PC-9 (cell line): ENCODE measurements around the gene PHC2. TPM values are rescaled to one million over a fixed set of nuclear protein-coding genes. Genes with fewer than 3 reads are reported as not detected.

Experiments
- BruUV-seq: library from RNA; stranded (reverse); fragments of 400-500 nt; replicated peaks from 2 replicates; lab custom pipeline; 2021; lab: Mats Ljungman, UMichigan
- CTCF ChIA-PET: fragments of 300-600 bp; sonication (Branson Sonifier 250); formaldehyde crosslinking; loops from one replicate; lab custom pipeline; 2022; ENCODE audit warnings: antibody characterized with exemption; lab: Charles Lee
- POLR2A ChIA-PET: fragments of 300-600 bp; sonication (Branson Sonifier 250); formaldehyde crosslinking; loops from one replicate; lab custom pipeline; 2022; ENCODE audit warnings: antibody characterized with exemption; ENCODE audit not compliant: unreplicated experiment; lab: Charles Lee
- DNase-seq, 2 experiments: peaks; one replicate each; pipeline versions ENCODE4 v3.0.0 to v3.0.0-alpha.2; 2015 to 2022; ENCODE audit warnings: mixed read lengths in 1 of 2
- H2AFZ ChIP-seq: fragments of 200-600 bp; sonication (generic); 2 replicates; pipeline ENCODE4 v1.8.1; 2017; ENCODE audit warnings: antibody characterized with exemption
- H3F3A ChIP-seq: fragments of 200-600 bp; sonication (generic); 2 replicates; pipeline ENCODE4 v1.8.1; 2017; ENCODE audit warnings: antibody characterized with exemption, mild to moderate bottlenecking, low read depth; ENCODE audit not compliant: insufficient read depth
- H3K27ac ChIP-seq: fragments of 200-600 bp; sonication (generic); 2 replicates; pipeline ENCODE4 v1.6.1; 2016; ENCODE audit warnings: mixed run types
- H3K27me3 ChIP-seq: fragments of 200-600 bp; sonication (generic); 2 replicates; pipeline ENCODE4 v1.6.1; 2016; ENCODE audit warnings: low read depth, mixed run types; ENCODE audit not compliant: insufficient read depth
- H3K36me3 ChIP-seq: fragments of 200-600 bp; sonication (generic); 2 replicates; pipeline ENCODE4 v1.6.1; 2016; ENCODE audit warnings: low read depth, mixed run types
- H3K4me1 ChIP-seq: fragments of 200-600 bp; sonication (generic); replicated peaks from 2 replicates; pipeline ENCODE4 v1.6.1; 2016; ENCODE audit warnings: mixed run types; ENCODE audit not compliant: insufficient read depth
- H3K4me2 ChIP-seq: fragments of 200-600 bp; sonication (generic); 2 replicates; pipeline ENCODE4 v1.6.1; 2017; ENCODE audit warnings: mixed run types
- H3K4me3 ChIP-seq: fragments of 200-600 bp; sonication (generic); 2 replicates; pipeline ENCODE4 v1.6.1; 2016; ENCODE audit warnings: mixed run types
- H3K79me2 ChIP-seq: fragments of 200-600 bp; sonication (generic); 2 replicates; pipeline ENCODE4 v1.6.1; 2017; ENCODE audit warnings: low read depth, mixed run types
- H3K9me2 ChIP-seq: fragments of 200-600 bp; sonication (generic); 2 replicates; pipeline ENCODE4 v1.8.1; 2017; ENCODE audit warnings: mild to moderate bottlenecking; ENCODE audit not compliant: insufficient read depth
- H3K9me3 ChIP-seq: fragments of 200-600 bp; sonication (generic); 2 replicates; pipeline ENCODE4 v1.8.1; 2016; ENCODE audit warnings: low read depth; ENCODE audit not compliant: insufficient read depth
- H4K20me1 ChIP-seq: fragments of 200-600 bp; sonication (generic); 2 replicates; pipeline ENCODE4 v1.8.1; 2017; ENCODE audit not compliant: insufficient read depth
- EZH2 ChIP-seq: fragments of 200-600 bp; sonication (generic); IDR thresholded peaks from 2 replicates; pipeline ENCODE4 v1.8.0; 2017; ENCODE audit warnings: antibody characterized with exemption, low read depth
- intact Hi-C: fragments of 100-400 bp; cut with micrococcal nuclease; formaldehyde crosslinking; loops from one replicate; pipeline ENCODE4 v1.10.0; 2022; ENCODE audit not compliant: unreplicated experiment
- total RNA-seq: library from RNA; stranded (reverse); gene quantifications from 2 replicates; pipeline ENCODE4 v1.2.3, GENCODE V29; 2021
- TF ChIP-seq, protein P1 (sequence below): fragments of 200-600 bp; sonication (generic); conservative IDR thresholded peaks from 2 replicates; pipeline ENCODE4 v1.6.1; 2017; ENCODE audit warnings: mixed run types, antibody characterized with exemption, mild to moderate bottlenecking, moderate library complexity

The PHC2 gene
- total RNA-seq, 1 experiment from 2014 or later, result 48.1 TPM

- H3K4me2 ChIP-seq, result no peak overlapping the region
- ChIA-PET POLR2A (no interaction called here), CTCF (no interaction called here)
- no peaks in the 10 kb centered on the region for H3K27me3 ChIP-seq
- H3K9me2 ChIP-seq, result no peaks in the 10 kb centered on the region
- no peaks in the 10 kb centered on the region for H3K79me2 ChIP-seq
- no peaks in the 10 kb centered on the region for H3K4me1 ChIP-seq
- H4K20me1 ChIP-seq, result no peaks in the 10 kb centered on the region
- H3K4me3 ChIP-seq, result no peak overlapping the region
- no peaks in the 10 kb centered on the region for H3K36me3 ChIP-seq
- BruUV-seq, result no TSS peak
- no peaks in the 10 kb centered on the region for H3F3A ChIP-seq
- no peak overlapping the region for H2AFZ ChIP-seq
- no peaks in the 10 kb centered on the region for H3K9me3 ChIP-seq
- intact Hi-C loops, result no loop called here
- TF ChIP-seq EZH2, result no peak
- TF ChIP-seq, protein P1, sequence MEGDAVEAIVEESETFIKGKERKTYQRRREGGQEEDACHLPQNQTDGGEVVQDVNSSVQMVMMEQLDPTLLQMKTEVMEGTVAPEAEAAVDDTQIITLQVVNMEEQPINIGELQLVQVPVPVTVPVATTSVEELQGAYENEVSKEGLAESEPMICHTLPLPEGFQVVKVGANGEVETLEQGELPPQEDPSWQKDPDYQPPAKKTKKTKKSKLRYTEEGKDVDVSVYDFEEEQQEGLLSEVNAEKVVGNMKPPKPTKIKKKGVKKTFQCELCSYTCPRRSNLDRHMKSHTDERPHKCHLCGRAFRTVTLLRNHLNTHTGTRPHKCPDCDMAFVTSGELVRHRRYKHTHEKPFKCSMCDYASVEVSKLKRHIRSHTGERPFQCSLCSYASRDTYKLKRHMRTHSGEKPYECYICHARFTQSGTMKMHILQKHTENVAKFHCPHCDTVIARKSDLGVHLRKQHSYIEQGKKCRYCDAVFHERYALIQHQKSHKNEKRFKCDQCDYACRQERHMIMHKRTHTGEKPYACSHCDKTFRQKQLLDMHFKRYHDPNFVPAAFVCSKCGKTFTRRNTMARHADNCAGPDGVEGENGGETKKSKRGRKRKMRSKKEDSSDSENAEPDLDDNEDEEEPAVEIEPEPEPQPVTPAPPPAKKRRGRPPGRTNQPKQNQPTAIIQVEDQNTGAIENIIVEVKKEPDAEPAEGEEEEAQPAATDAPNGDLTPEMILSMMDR, result no peak
- no peak for DNase-seq
- no peak overlapping the region for H3K27ac ChIP-seq
Observed at GRCh38 chr1:33446590-33446989, 15.7 kb upstream of the PHC2 start.

DNA sequence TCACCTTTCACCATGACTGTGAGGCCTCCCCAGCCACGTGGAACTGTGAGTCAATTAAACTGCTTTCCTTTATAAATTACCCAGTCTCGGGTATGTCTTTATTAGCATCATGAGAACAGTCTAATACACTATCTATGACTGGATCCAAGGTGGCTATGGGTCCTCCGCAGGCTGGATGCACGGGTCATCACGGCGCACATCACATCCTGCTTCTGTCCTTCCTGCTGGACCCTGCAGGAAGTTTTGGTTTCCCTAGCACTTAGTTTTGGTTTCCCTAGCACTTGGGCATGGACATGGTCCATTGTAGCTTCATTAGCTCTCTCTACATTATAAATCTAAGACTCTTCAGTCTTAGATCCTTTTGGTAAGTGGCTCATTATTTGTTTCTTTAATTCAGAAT lies 14.2 kb upstream of the PHC2 start:
- Histone ChIP-seq H3K27me3 (no peaks in the 10 kb centered on the region), H3K9me2 (no peaks in the 10 kb centered on the region), H3K27ac (no peak overlapping the region), H3F3A (no peaks in the 10 kb centered on the region), H2AFZ (no peak overlapping the region), H3K4me1 (no peaks in the 10 kb centered on the region), H4K20me1 (no peaks in the 10 kb centered on the region), H3K4me3 (no peak overlapping the region), H3K9me3 (no peaks in the 10 kb centered on the region), H3K4me2 (no peak overlapping the region), H3K36me3 (no peaks in the 10 kb centered on the region), H3K79me2 (no peaks in the 10 kb centered on the region)
- POLR2A ChIA-PET, result no interaction called here
- BruUV-seq, result no TSS peak
- TF ChIP-seq, protein P1, result no peak
- TF ChIP-seq EZH2, result no peak
- intact Hi-C loops, result no loop called here
- DNase-seq, result no peak
- CTCF ChIA-PET, result no interaction called here

DNA sequence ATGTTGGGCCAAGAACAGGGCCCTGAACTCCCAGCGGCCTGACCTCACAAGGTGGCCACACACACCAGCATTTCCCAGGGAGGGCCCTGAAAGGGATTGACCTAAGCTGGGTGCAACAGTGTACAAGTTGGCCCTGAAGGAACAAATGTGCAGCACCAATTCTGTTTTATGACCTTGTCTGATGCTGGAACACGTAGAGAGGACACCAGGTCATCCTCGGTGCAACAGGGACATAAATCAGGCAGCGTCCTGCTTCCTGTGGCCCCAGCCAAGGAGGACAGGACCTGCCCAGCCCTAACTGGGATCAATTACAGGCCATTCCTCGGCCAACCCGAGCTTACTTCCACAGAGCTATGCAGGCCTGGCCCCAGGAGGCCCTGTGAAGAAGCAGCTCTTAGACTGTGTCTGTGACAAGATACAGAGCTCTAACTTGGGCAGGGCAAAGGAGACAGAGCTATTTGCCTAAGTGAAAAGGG lies 12.8 kb upstream of the PHC2 start:
- no peaks in the 10 kb centered on the region for H3K9me3 ChIP-seq
- H3K4me2 ChIP-seq, result no peak overlapping the region
- H3K4me3 ChIP-seq, result no peak overlapping the region
- H3K36me3 ChIP-seq, result no peaks in the 10 kb centered on the region
- no peaks in the 10 kb centered on the region for H3K27me3 ChIP-seq
- no peaks in the 10 kb centered on the region for H3F3A ChIP-seq
- H3K27ac ChIP-seq, result no peak overlapping the region
- TF ChIP-seq, protein P1, result no peak
- H3K9me2 ChIP-seq, result no peaks in the 10 kb centered on the region
- no peaks in the 10 kb centered on the region for H3K79me2 ChIP-seq
- no peaks in the 10 kb centered on the region for H4K20me1 ChIP-seq
- H2AFZ ChIP-seq, result no peak overlapping the region
- CTCF ChIA-PET, result no interaction called here
- no TSS peak for BruUV-seq
- no peaks in the 10 kb centered on the region for H3K4me1 ChIP-seq
- intact Hi-C loops, result no loop called here
- POLR2A ChIA-PET, result interaction anchor here (0.5 kb wide), 1 partner anchor 15 kb away, joined by 7 read pairs; no protein-coding TSS in a partner anchor
- DNase-seq, result no peak
